Measurements from ENCODE around the gene CEP250. TPM values are rescaled to one million over a fixed set of nuclear protein-coding genes. Genes with fewer than 3 reads are reported as not detected.

CEP250 gene
- polyA plus RNA-seq, 1 donor from 2014 or later, result 23.1 TPM

GRCh38 chr20:35496481-35496880 lies 41.1 kb downstream of the CEP250 start:
- Mint-ChIP-seq H3K27me3 (no peaks in the 10 kb centered on the region), H3K9me3 (no peaks in the 10 kb centered on the region), H3K27ac (no peak overlapping the region), H3K4me1 (peaks cover 9 to 21% (median 20%) of the 10 kb centered on the region in 3 donors), H3K4me3 (no peak overlapping the region), H3K36me3 (no peaks in the 10 kb centered on the region)

GRCh38 chr20:35497320-35497719 lies 41.9 kb downstream of the CEP250 start:
- no peak overlapping the region for H3K4me3 Mint-ChIP-seq
- peaks cover under 1% of the 10 kb centered on the region for H3K36me3 Mint-ChIP-seq
- no peaks in the 10 kb centered on the region for H3K27me3 Mint-ChIP-seq
- H3K4me1 Mint-ChIP-seq, result peaks cover 7 to 21% (median 19%) of the 10 kb centered on the region in 3 donors
- no peaks in the 10 kb centered on the region for H3K9me3 Mint-ChIP-seq
- H3K27ac Mint-ChIP-seq, result no peak overlapping the region

- Mint-ChIP-seq H3K36me3 (peaks cover 2% of the 10 kb centered on the region), H3K27me3 (peaks cover 2% of the 10 kb centered on the region), H3K27ac (no peak overlapping the region), H3K4me1 (peaks cover 9 to 23% (median 20%) of the 10 kb centered on the region in 3 donors), H3K9me3 (no peaks in the 10 kb centered on the region), H3K4me3 (no peak overlapping the region)
Measured at GRCh38 chr20:35497780-35498189, 42.4 kb downstream of the CEP250 start.

- no peaks in the 10 kb centered on the region for H3K9me3 Mint-ChIP-seq
- peak overlapping the region in 2 of 3 donors; percentile 45 to 78 for H3K27ac Mint-ChIP-seq
- peaks cover 2% of the 10 kb centered on the region for H3K36me3 Mint-ChIP-seq
- peaks cover 2% of the 10 kb centered on the region for H3K27me3 Mint-ChIP-seq
- peaks cover 15 to 21% (median 19%) of the 10 kb centered on the region in 3 donors for H3K4me1 Mint-ChIP-seq
- H3K4me3 Mint-ChIP-seq, result no peak overlapping the region
Measured at GRCh38 chr20:35499271-35499670, 43.9 kb downstream of the CEP250 start.

- Mint-ChIP-seq H3K27me3 (peaks cover 2% of the 10 kb centered on the region), H3K4me3 (peak overlapping the region in 3 of 4 donors; percentile 2 to 89 (median 82)), H3K27ac (peak overlapping the region; percentile 32 to 55 (median 49)), H3K36me3 (peaks cover 7% of the 10 kb centered on the region), H3K9me3 (no peaks in the 10 kb centered on the region), H3K4me1 (peaks cover 34 to 36% (median 35%) of the 10 kb centered on the region in 3 donors)
Measured at GRCh38 chr20:35502352-35502751, 47.0 kb downstream of the CEP250 start.

GRCh38 chr20:35503281-35503680 lies 47.9 kb downstream of the CEP250 start:
- Mint-ChIP-seq H3K27me3 (peaks cover 2% of the 10 kb centered on the region), H3K9me3 (no peaks in the 10 kb centered on the region), H3K4me3 (peak overlapping the region in 1 of 4 donors; percentile 77), H3K36me3 (peaks cover 7% of the 10 kb centered on the region), H3K4me1 (peaks cover 38 to 42% (median 39%) of the 10 kb centered on the region in 3 donors), H3K27ac (peak overlapping the region in 1 of 3 donors; percentile 40)

- peaks cover 2% of the 10 kb centered on the region for H3K27me3 Mint-ChIP-seq
- peaks cover 44 to 48% (median 46%) of the 10 kb centered on the region in 3 donors for H3K4me1 Mint-ChIP-seq
- H3K9me3 Mint-ChIP-seq, result no peaks in the 10 kb centered on the region
- peak overlapping the region in 1 of 3 donors; percentile 40 for H3K27ac Mint-ChIP-seq
- H3K36me3 Mint-ChIP-seq, result peaks cover 7% of the 10 kb centered on the region
- H3K4me3 Mint-ChIP-seq, result peak overlapping the region in 1 of 4 donors; percentile 56
Measured at GRCh38 chr20:35503841-35504561, 48.6 kb downstream of the CEP250 start.

- no peak overlapping the region for H3K27ac Mint-ChIP-seq
- H3K36me3 Mint-ChIP-seq, result peaks cover 7% of the 10 kb centered on the region
- peak overlapping the region in 1 of 4 donors; percentile 25 for H3K4me3 Mint-ChIP-seq
- no peaks in the 10 kb centered on the region for H3K9me3 Mint-ChIP-seq
- peaks cover 43 to 52% (median 51%) of the 10 kb centered on the region in 3 donors for H3K4me1 Mint-ChIP-seq
- peaks cover 2% of the 10 kb centered on the region for H3K27me3 Mint-ChIP-seq
Measured at GRCh38 chr20:35504751-35505150, 49.4 kb downstream of the CEP250 start.

GRCh38 chr20:35506179-35506578 lies 50.8 kb downstream of the CEP250 start:
- H3K27me3 Mint-ChIP-seq, result peaks cover 2% of the 10 kb centered on the region
- H3K27ac Mint-ChIP-seq, result peak overlapping the region in 2 of 3 donors; percentile 40 to 95
- H3K4me1 Mint-ChIP-seq, result peaks cover 40 to 52% (median 52%) of the 10 kb centered on the region in 3 donors
- H3K4me3 Mint-ChIP-seq, result peak overlapping the region in 2 of 4 donors; percentile 61 to 79
- H3K36me3 Mint-ChIP-seq, result peaks cover 7% of the 10 kb centered on the region
- no peaks in the 10 kb centered on the region for H3K9me3 Mint-ChIP-seq

- H3K36me3 Mint-ChIP-seq, result peaks cover 11% of the 10 kb centered on the region
- H3K27ac Mint-ChIP-seq, result peak overlapping the region in 2 of 3 donors; percentile 64 to 70
- peaks cover 2% of the 10 kb centered on the region for H3K27me3 Mint-ChIP-seq
- H3K4me3 Mint-ChIP-seq, result peak overlapping the region in 2 of 4 donors; percentile 74 to 79
- peaks cover 39 to 51% (median 47%) of the 10 kb centered on the region in 3 donors for H3K4me1 Mint-ChIP-seq
- H3K9me3 Mint-ChIP-seq, result no peaks in the 10 kb centered on the region
Measured at GRCh38 chr20:35506872-35507638, 51.7 kb downstream of the CEP250 start.

GRCh38 chr20:35508493-35509218 lies 53.3 kb downstream of the CEP250 start:
- Mint-ChIP-seq H3K27me3 (no peaks in the 10 kb centered on the region), H3K9me3 (no peaks in the 10 kb centered on the region), H3K4me3 (peak overlapping the region in 3 of 4 donors; percentile 4 to 83 (median 58)), H3K36me3 (peaks cover 10% of the 10 kb centered on the region), H3K27ac (peak overlapping the region; percentile 11 to 92 (median 46)), H3K4me1 (peaks cover 27 to 38% (median 37%) of the 10 kb centered on the region in 3 donors)

GRCh38 chr20:35510951-35511735 lies 55.7 kb downstream of the CEP250 start:
- Mint-ChIP-seq H3K4me3 (no peak overlapping the region), H3K4me1 (peaks cover 22 to 29% (median 28%) of the 10 kb centered on the region in 3 donors), H3K27me3 (no peaks in the 10 kb centered on the region), H3K27ac (no peak overlapping the region), H3K36me3 (peaks cover 5% of the 10 kb centered on the region), H3K9me3 (no peaks in the 10 kb centered on the region)

- H3K36me3 Mint-ChIP-seq, result peaks cover 5% of the 10 kb centered on the region
- no peak overlapping the region for H3K27ac Mint-ChIP-seq
- H3K27me3 Mint-ChIP-seq, result no peaks in the 10 kb centered on the region
- H3K4me3 Mint-ChIP-seq, result no peak overlapping the region
- no peaks in the 10 kb centered on the region for H3K9me3 Mint-ChIP-seq
- H3K4me1 Mint-ChIP-seq, result peaks cover 16 to 22% (median 20%) of the 10 kb centered on the region in 3 donors
Measured at GRCh38 chr20:35511814-35512420, 56.5 kb downstream of the CEP250 start.
